Stimulated activated naive CD8-positive, alpha-beta T cell treated with anti-CD3 and anti-CD28 coated beads, Interleukin-15, amount 100 ng/mL, for 72 hours (primary cell): ENCODE measurements around the gene HINFP.
"Not testable (repeated sequence)": the region's sequence is repeated elsewhere in the genome, so short reads cannot be mapped to it uniquely, and the experiment has no call there.

Source experiments
- ATAC-seq: fragments of 150-1000 bp; cut with Tn5 transposase; 2 replicates; pipeline ENCODE4 v1.10.0; 2021; ENCODE audit warnings: mild to moderate bottlenecking, moderate library complexity
- DNase-seq, 2 donors: peaks; one replicate each; pipeline ENCODE4 v3.0.0; 2021 to 2022
- H3K27ac Mint-ChIP-seq, 2 donors: one replicate each; pipeline ENCODE4 v1.8.0; 2022; ENCODE audit warnings: mild to moderate bottlenecking in 2 of 2, mixed read lengths in 2 of 2, moderate library complexity in 2 of 2
- H3K27me3 Mint-ChIP-seq: one replicate; pipeline ENCODE4 v1.8.0; 2022; ENCODE audit warnings: mixed read lengths
- H3K4me1 Mint-ChIP-seq: one replicate; pipeline ENCODE4 v1.8.0; 2022; ENCODE audit warnings: mild to moderate bottlenecking, mixed read lengths
- H3K4me3 Mint-ChIP-seq, 2 donors: one replicate each; pipeline ENCODE4 v1.8.0; 2022; ENCODE audit warnings: mild to moderate bottlenecking in 2 of 2, mixed read lengths in 2 of 2, moderate library complexity in 1 of 2
- H3K9me3 Mint-ChIP-seq, 2 donors: one replicate each; pipeline ENCODE4 v1.8.0; 2022; ENCODE audit warnings: mixed read lengths in 2 of 2

Gene HINFP

DNA sequence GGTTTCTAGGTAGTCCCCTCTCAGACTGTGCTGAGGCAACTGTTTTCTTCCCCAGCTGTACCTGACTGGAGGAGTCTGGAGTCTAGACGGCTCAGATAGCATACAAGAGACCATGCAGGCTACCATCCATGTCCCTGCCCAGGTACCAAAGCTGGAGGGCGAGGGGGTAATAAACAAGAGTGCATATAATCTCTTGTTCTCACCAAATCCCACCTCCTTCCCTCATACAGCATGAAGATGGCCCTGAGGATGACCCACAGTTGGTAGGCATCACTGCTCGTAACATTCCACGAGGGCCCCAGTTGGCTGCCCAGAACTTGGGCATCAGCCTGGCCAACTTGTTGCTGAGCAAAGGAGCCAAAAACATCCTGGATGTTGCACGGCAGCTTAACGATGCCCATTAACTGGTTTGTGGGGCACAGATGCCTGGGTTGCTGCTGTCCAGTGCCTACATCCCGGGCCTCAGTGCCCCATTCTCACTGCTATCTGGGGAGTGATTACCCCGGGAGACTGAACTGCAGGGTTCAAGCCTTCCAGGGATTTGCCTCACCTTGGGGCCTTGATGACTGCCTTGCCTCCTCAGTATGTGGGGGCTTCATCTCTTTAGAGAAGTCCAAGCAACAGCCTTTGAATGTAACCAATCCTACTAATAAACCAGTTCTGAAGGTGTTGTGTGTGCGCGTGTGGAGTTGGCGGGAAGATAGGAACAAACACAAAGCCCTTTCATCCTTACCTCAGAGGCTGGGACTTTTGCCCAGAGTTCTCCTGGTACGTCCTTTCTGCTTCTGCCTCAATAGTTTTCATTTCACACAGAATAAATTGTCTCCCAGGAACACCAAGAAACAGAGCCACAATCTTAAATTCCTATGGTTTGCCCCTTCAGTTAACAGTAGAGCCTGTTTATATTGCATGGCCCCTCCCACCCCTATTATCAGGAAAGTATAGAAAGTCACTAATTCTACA lies 28.2 kb upstream of the HINFP start:
- Mint-ChIP-seq H3K9me3 (no peaks in the 10 kb centered on the region), H3K27me3 (no peaks in the 10 kb centered on the region), H3K4me3 (peak overlapping the region; percentile 85 to 94), H3K4me1 (peaks cover 57% of the 10 kb centered on the region), H3K27ac (peak overlapping the region; percentile 88 to 100)
- ATAC-seq (no peak), DNase-seq (no peak)

DNA sequence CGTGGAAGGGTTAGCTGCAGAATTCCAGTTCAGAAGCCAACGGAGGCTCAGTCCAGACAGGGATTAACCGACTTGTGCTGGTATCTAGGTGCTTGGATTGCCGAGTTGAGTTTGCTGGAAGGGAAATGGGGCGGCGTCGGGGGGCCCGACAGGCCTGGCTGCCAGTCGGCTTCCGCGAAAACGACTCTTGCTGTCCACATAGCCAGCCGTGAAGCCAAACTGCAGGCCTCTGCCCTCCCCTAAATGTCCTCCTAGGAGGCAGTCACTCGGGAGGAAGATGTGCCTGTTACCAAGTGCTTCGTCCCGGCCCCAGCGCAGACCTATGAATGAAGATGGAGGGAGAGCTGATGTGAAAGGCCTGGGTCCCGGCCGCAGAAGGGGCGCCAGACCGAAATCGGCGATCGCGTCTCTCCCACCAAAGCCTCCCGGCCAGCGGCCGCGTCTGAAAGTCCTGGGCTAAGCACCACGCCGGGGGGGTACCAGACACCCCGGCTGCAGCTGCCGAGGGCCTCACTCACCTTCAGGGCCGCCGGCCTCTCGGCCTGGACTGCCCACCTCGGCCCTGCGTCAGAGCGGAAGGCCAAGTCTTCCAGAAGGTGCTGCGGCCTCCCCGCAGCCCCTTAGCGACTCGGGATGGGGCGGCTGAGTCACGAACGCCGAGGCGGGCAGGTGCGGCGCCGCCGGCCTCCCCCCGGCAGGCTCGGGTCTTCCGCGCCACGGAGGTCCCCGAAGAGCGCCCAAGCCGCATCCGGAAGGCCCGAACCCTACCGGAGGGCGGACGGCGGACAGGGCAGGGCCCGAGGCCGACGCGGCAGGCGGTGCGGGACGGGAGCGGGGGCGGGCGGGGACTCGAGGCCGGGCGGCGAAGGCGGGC lies 27.2 kb upstream of the HINFP start:
- Mint-ChIP-seq H3K4me3 (peak overlapping the region; percentile 89 to 94), H3K27me3 (no peaks in the 10 kb centered on the region), H3K4me1 (peaks cover 63% of the 10 kb centered on the region), H3K9me3 (no peaks in the 10 kb centered on the region), H3K27ac (peak overlapping the region; percentile 93 to 100)
- DNase-seq (peak; percentile 63 to 67), ATAC-seq (peak; percentile 31)

- DNase-seq (no peak), ATAC-seq (peak; percentile 49)
- Mint-ChIP-seq H3K9me3 (no peaks in the 10 kb centered on the region), H3K4me1 (peaks cover 66% of the 10 kb centered on the region), H3K4me3 (peak overlapping the region; percentile 89 to 94), H3K27me3 (no peaks in the 10 kb centered on the region), H3K27ac (peak overlapping the region; percentile 93 to 100)
These were observed 26.6 kb upstream of the HINFP start for GRCh38 chr11:119094816-119095065.

- DNase-seq: peak; percentile 99 to 100
- H3K9me3 Mint-ChIP-seq: no peaks in the 10 kb centered on the region
- H3K4me1 Mint-ChIP-seq: peaks cover 66% of the 10 kb centered on the region
These were observed 26.1 kb upstream of the HINFP start for GRCh38 chr11:119095066-119095880.

GRCh38 chr11:119099711-119100110 lies 21.7 kb upstream of the HINFP start:
- no peak overlapping the region for H3K27ac Mint-ChIP-seq
- DNase-seq (no peak), ATAC-seq (no peak)
- H3K4me3 Mint-ChIP-seq: peak overlapping the region; percentile 22 to 84
- H3K27me3 Mint-ChIP-seq: no peaks in the 10 kb centered on the region
- H3K4me1 Mint-ChIP-seq: peaks cover 47% of the 10 kb centered on the region
- H3K9me3 Mint-ChIP-seq: no peaks in the 10 kb centered on the region

More at GRCh38 chr11:119095066-119095880, 26.1 kb upstream of the HINFP start:
- Mint-ChIP-seq H3K27me3 (no peaks in the 10 kb centered on the region), H3K4me3 (peak overlapping the region; percentile 89 to 94), H3K27ac (peak overlapping the region; percentile 93 to 100)
- peak; percentile 89 for ATAC-seq

DNA sequence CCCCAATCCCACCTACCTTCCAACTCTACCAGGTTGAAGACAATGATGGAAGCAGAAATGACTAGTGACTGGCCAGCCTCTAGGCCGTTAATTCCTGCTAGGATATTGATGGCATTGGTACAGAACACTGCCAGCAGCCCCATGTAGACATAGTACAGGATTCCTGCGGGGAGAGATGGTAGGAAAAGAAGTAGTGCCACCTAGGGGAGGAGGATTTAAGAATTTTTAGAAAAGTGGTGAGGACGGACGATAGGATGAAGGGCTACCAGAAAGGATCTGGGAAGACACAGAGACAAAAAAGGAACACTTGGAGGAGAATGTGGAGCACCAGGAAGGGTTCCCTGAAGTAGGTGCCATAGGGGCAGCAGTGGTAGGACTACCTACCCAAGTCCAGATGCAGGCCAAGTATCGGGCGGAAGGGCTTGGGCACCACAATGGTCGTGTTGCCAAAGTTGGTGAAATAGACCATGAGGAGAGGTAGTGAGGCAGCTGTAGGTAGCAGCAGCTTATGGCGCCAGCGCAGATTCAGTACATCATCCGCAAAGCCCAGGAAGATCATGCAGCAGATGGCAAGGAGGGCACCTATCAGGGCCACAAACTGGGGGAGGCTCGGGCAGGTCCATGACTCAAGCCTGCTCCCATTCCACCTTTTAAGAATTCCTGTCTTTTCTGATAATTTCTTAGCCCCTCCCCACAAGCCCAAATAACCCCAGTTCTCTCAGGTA lies 21.0 kb upstream of the HINFP start:
- Mint-ChIP-seq H3K4me1 (peaks cover 47% of the 10 kb centered on the region), H3K9me3 (no peaks in the 10 kb centered on the region), H3K4me3 (peak overlapping the region; percentile 71 to 84), H3K27ac (peak overlapping the region; percentile 98 to 99), H3K27me3 (no peaks in the 10 kb centered on the region)
- no peak for DNase-seq
- ATAC-seq: no peak

DNA sequence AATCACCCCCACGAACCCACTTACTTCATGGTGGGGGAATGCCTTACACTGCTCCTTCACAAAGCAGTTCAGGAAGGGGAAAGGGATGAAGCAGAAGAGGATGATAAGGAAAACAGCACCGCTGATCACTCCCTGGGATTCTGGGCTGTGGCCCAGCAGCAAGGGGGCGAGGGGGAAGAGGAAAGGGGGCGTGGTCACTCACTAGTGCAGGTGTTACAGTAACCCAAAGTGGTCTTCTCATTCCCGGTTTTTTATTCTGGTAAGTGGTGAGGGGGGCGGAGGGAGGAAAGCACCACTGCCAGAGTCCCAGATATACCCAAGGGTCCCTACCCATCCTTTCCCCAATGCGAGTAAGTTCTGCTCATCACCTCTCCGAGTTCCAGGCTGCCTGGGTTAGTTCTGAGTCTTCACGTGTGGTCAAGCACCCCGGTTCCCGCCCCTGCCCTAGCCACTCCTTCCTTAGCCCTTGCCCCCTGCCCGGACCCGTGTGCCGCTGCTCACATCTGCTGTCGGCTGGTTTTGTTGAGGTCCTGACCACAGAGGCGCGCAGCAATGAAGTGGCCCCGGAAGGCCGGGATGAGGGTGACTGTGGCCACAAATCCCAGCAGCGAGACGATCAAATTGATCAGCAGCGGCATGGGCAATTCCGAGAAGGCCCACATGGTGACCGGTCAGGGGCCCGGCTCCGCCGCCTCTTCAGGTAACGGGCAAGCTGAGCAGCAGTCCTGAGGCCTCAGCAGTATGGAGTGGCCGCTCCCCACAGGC lies 20.2 kb upstream of the HINFP start:
- peak overlapping the region; percentile 98 to 99 for H3K27ac Mint-ChIP-seq
- H3K4me3 Mint-ChIP-seq: peak overlapping the region; percentile 71 to 84
- H3K4me1 Mint-ChIP-seq: peaks cover 44% of the 10 kb centered on the region
- H3K9me3 Mint-ChIP-seq: no peaks in the 10 kb centered on the region
- ATAC-seq: peak; percentile 51
- H3K27me3 Mint-ChIP-seq: no peaks in the 10 kb centered on the region
- no peak for DNase-seq

- peak; percentile 90 for ATAC-seq
- Mint-ChIP-seq H3K4me1 (peaks cover 46% of the 10 kb centered on the region), H3K27ac (peak within 1 kb of the TSS; percentile 98 to 99)
These were observed 19.5 kb upstream of the HINFP start, which contains the start of gene DPAGT1 for GRCh38 chr11:119101759-119102423. DPAGT1 (minus strand) TSS chr11:119101853; CDS start chr11:119101655, 198 bp downstream.

GRCh38 chr11:119103161-119103664 lies 18.2 kb upstream of the HINFP start:
- not testable (repeated sequence) for ATAC-seq, H3K27ac Mint-ChIP-seq, H3K27me3 Mint-ChIP-seq, DNase-seq, H3K9me3 Mint-ChIP-seq
- peaks cover 47% of the 10 kb centered on the region for H3K4me1 Mint-ChIP-seq
- H3K4me3 Mint-ChIP-seq: peak overlapping the region; percentile 71 to 84

More at GRCh38 chr11:119101759-119102423, 19.5 kb upstream of the HINFP start, which contains the start of gene DPAGT1:
- H3K27me3 Mint-ChIP-seq: no peaks in the 10 kb centered on the region
- H3K9me3 Mint-ChIP-seq: no peaks in the 10 kb centered on the region
- H3K4me3 Mint-ChIP-seq: peak within 1 kb of the TSS; percentile 71 to 84
- peak; percentile 85 to 86 for DNase-seq

- H3K4me3 Mint-ChIP-seq: no peak overlapping the region
These were observed 17.6 kb upstream of the HINFP start for GRCh38 chr11:119103793-119104192.

GRCh38 chr11:119106564-119107537 lies 14.5 kb upstream of the HINFP start, which contains the start of gene C2CD2L:
C2CD2L (plus strand) TSS chr11:119107344; CDS start chr11:119107742, 398 bp downstream.
- ATAC-seq: peak; percentile 93
- peaks cover 56% of the 10 kb centered on the region for H3K4me1 Mint-ChIP-seq
- peak within 1 kb of the TSS; percentile 97 for H3K27ac Mint-ChIP-seq
- peak; percentile 86 to 91 for DNase-seq
- no peaks in the 10 kb centered on the region for H3K9me3 Mint-ChIP-seq
- peak within 1 kb of the TSS; percentile 96 for H3K4me3 Mint-ChIP-seq
- H3K27me3 Mint-ChIP-seq: no peaks in the 10 kb centered on the region

More at GRCh38 chr11:119103793-119104192, 17.6 kb upstream of the HINFP start:
- ATAC-seq (no peak), DNase-seq (no peak)
- H3K27me3 Mint-ChIP-seq: no peaks in the 10 kb centered on the region
- H3K9me3 Mint-ChIP-seq: no peaks in the 10 kb centered on the region
- H3K4me1 Mint-ChIP-seq: peaks cover 48% of the 10 kb centered on the region
- no peak overlapping the region for H3K27ac Mint-ChIP-seq

DNA sequence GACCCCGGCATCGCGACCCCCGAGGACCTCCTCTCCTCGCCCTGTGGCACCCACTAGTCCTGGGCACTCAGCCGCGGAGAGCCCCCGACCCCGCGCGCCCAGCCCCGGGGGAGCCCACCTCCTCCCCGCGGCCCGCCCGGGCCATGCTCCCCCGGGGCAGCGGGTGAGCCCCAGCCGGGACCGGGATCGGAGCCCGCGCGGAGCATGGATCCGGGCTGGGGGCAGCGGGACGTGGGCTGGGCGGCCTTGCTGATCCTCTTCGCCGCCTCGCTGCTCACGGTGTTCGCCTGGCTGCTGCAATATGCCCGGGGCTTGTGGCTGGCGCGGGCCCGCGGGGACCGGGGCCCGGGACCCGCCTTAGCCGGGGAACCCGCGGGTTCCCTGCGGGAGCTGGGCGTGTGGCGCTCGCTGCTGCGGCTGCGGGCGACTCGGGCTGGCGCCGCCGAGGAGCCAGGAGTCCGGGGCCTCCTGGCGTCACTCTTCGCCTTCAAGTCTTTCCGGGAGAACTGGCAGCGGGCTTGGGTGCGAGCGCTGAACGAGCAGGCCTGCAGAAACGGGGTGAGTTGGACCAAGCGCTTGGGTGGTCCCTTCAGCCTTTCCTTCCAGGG lies 13.7 kb upstream of the HINFP start:
- H3K4me3 Mint-ChIP-seq: peak overlapping the region; percentile 96
- H3K27ac Mint-ChIP-seq: peak overlapping the region; percentile 37 to 92
- no peaks in the 10 kb centered on the region for H3K9me3 Mint-ChIP-seq
- H3K27me3 Mint-ChIP-seq: no peaks in the 10 kb centered on the region
- DNase-seq: peak in 1 of 2 donors; percentile 19
- H3K4me1 Mint-ChIP-seq: peaks cover 57% of the 10 kb centered on the region
- ATAC-seq: peak; percentile 42
